IMR-90 (cell line): ENCODE results near the gene CFAP97D2. TPM values are rescaled to one million over a fixed set of nuclear protein-coding genes. Genes with fewer than 3 reads are reported as not detected.

Experiments used
- ATAC-seq: fragments of 200-7000 bp; cut with Tn5 transposase; 2 replicates; pipeline ENCODE4 v1.9.1; 2020; ENCODE audit warnings: low read depth, mild to moderate bottlenecking, moderate library complexity
- BruUV-seq: library from RNA; stranded (reverse); fragments of 400-500 nt; replicated peaks from 2 replicates; lab custom pipeline; 2021; lab: Mats Ljungman, UMichigan
- CTCF ChIA-PET: fragments of 300-600 bp; formaldehyde crosslinking; extraction: SDS; loops from one replicate; lab custom pipeline; 2021; ENCODE audit warnings: antibody characterized with exemption; lab: Yijun Ruan, JAX
- POLR2A ChIA-PET: fragments of 300-600 bp; sonication (Branson Sonifier 250); formaldehyde crosslinking; loops from one replicate; lab custom pipeline; 2022; ENCODE audit warnings: antibody characterized with exemption; ENCODE audit not compliant: unreplicated experiment; lab: Charles Lee
- DNase-seq: peaks from one replicate; pipeline ENCODE4 v3.0.0; 2013
- H2AFZ ChIP-seq: replicated peaks from 2 replicates; pipeline ENCODE3; 2013; ENCODE audit warnings: low read length, mild to moderate bottlenecking; ENCODE audit not compliant: poor library complexity
- H2AK5ac ChIP-seq: 2 replicates; pipeline ENCODE4 v1.6.1; 2013; ENCODE audit warnings: low read depth, low read length, inconsistent platforms
- H2AK9ac ChIP-seq: replicated peaks from 2 replicates; pipeline ENCODE3; 2013; ENCODE audit warnings: mild to moderate bottlenecking, low read depth, low read length, moderate library complexity; ENCODE audit not compliant: poor library complexity
- H2BK120ac ChIP-seq: 2 replicates; pipeline ENCODE4 v1.6.1; 2013; ENCODE audit warnings: low read depth, low read length, inconsistent platforms
- H2BK15ac ChIP-seq: 3 replicates; pipeline ENCODE4 v1.6.1; 2013; ENCODE audit warnings: low read depth, low read length, inconsistent platforms
- H2BK20ac ChIP-seq: 2 replicates; pipeline ENCODE4 v1.6.1; 2013; ENCODE audit warnings: low read depth, mild to moderate bottlenecking, inconsistent platforms, low read length, moderate library complexity
- H2BK5ac ChIP-seq: 2 replicates; pipeline ENCODE4 v1.6.1; 2013; ENCODE audit warnings: mild to moderate bottlenecking, low read depth, low read length, inconsistent platforms; ENCODE audit not compliant: poor library complexity, severe bottlenecking
- H3K14ac ChIP-seq: replicated peaks from 2 replicates; pipeline ENCODE4 v1.6.1; 2013; ENCODE audit warnings: low read depth, low read length, inconsistent platforms
- H3K18ac ChIP-seq: 2 replicates; pipeline ENCODE4 v1.6.1; 2013; ENCODE audit warnings: low read depth, low read length, control low read depth
- H3K23ac ChIP-seq: 2 replicates; pipeline ENCODE4 v1.6.1; 2013; ENCODE audit warnings: low read depth, low read length, inconsistent platforms
- H3K27ac ChIP-seq: 2 replicates; pipeline ENCODE4 v1.5.1; 2013; ENCODE audit warnings: mild to moderate bottlenecking, control low read depth, low read length; ENCODE audit not compliant: insufficient read depth
- H3K27me3 ChIP-seq: 2 replicates; pipeline ENCODE4 v1.6.1; 2013; ENCODE audit warnings: low read length; ENCODE audit not compliant: control insufficient read depth, insufficient read depth
- H3K36me3 ChIP-seq: 2 replicates; pipeline ENCODE4 v1.6.1; 2013; ENCODE audit warnings: low read length, mixed read lengths; ENCODE audit not compliant: control insufficient read depth, insufficient read depth
- H3K4ac ChIP-seq: 2 replicates; pipeline ENCODE4 v1.6.1; 2013; ENCODE audit warnings: low read depth, low read length, inconsistent platforms
- H3K4me1 ChIP-seq: 2 replicates; pipeline ENCODE4 v1.6.1; 2013; ENCODE audit warnings: low read length, mixed read lengths; ENCODE audit not compliant: control insufficient read depth, insufficient read depth
- H3K4me2 ChIP-seq: 2 replicates; pipeline ENCODE4 v1.6.1; 2013; ENCODE audit warnings: low read depth, mild to moderate bottlenecking, control low read depth, low read length, moderate library complexity
- H3K4me3 ChIP-seq: 2 replicates; pipeline ENCODE4 v1.5.1; 2013; ENCODE audit warnings: low read depth, mild to moderate bottlenecking, control low read depth, low read length, moderate library complexity; ENCODE audit not compliant: insufficient read depth
- H3K56ac ChIP-seq: 2 replicates; pipeline ENCODE4 v1.6.1; 2013; ENCODE audit warnings: low read length, inconsistent platforms; ENCODE audit not compliant: insufficient read depth; ENCODE audit errors: extremely low read depth
- H3K79me1 ChIP-seq, 2 experiments: 2 replicates each; pipeline ENCODE4 v1.6.1; 2013; ENCODE audit warnings: low read length in 2 of 2, inconsistent platforms in 1 of 2, low read depth in 1 of 2
- H3K9ac ChIP-seq: 2 replicates; pipeline ENCODE4 v1.6.1; 2013; ENCODE audit warnings: low read depth, low read length, control low read depth
- H3K9me1 ChIP-seq: 2 replicates; pipeline ENCODE4 v1.6.1; 2013; ENCODE audit warnings: low read length, inconsistent platforms; ENCODE audit not compliant: insufficient read depth
- H3K9me3 ChIP-seq: 2 replicates; pipeline ENCODE4 v1.6.1; 2013; ENCODE audit warnings: low read length; ENCODE audit not compliant: control insufficient read depth, insufficient read depth
- H4K20me1 ChIP-seq: 2 replicates; pipeline ENCODE4 v1.6.1; 2013; ENCODE audit warnings: low read length, inconsistent platforms; ENCODE audit not compliant: insufficient read depth
- H4K5ac ChIP-seq: 2 replicates; pipeline ENCODE4 v1.6.1; 2013; ENCODE audit warnings: mild to moderate bottlenecking, low read depth, low read length, control low read depth
- H4K8ac ChIP-seq, 2 experiments: 2 replicates each; pipeline ENCODE4 v1.6.1; 2013; ENCODE audit warnings: low read depth in 2 of 2, low read length in 2 of 2, control low read depth in 1 of 2, inconsistent platforms in 1 of 2
- H4K91ac ChIP-seq: 2 replicates; pipeline ENCODE4 v1.6.1; 2013; ENCODE audit warnings: low read depth, low read length, inconsistent platforms; ENCODE audit not compliant: insufficient read depth
- BHLHE40 ChIP-seq: fragments of 150-350 bp; IDR thresholded peaks from 2 replicates; pipeline ENCODE4 v1.6.1; 2016; ENCODE audit warnings: mild to moderate bottlenecking, low read depth, low read length
- MAFK ChIP-seq: IDR thresholded peaks from 2 replicates; pipeline ENCODE4 v1.6.1; 2012; ENCODE audit warnings: low read depth, low read length, improper control_type of control experiment
- NFE2L2 ChIP-seq: fragments of 150-350 bp; IDR thresholded peaks from 2 replicates; pipeline ENCODE4 v1.6.1; 2016; ENCODE audit warnings: low read depth, mild to moderate bottlenecking, low read length
- RAD21 ChIP-seq: IDR thresholded peaks from 2 replicates; pipeline ENCODE4 v1.6.1; 2012; ENCODE audit warnings: low read length, improper control_type of control experiment
- SMC3 ChIP-seq: fragments of 150-350 bp; IDR thresholded peaks from 2 replicates; pipeline ENCODE4 v1.6.1; 2016; ENCODE audit warnings: low read depth, mild to moderate bottlenecking, antibody characterized with exemption, low read length, moderate library complexity
- WGBS, 2 experiments: methylation state at CpG; one replicate each; pipeline versions ENCODE4 v1.1.5 to v1.1.7; 2013; ENCODE audit warnings: missing lambda C conversion rate in 2 of 2; ENCODE audit not compliant: insufficient read length in 1 of 2; ENCODE audit errors: extremely low coverage in 2 of 2; 5-methylcytosine and 5-hydroxymethylcytosine counted together
- dilution Hi-C: fragments of 300-500 bp; cut with HindIII; formaldehyde crosslinking; loops from one replicate; pipeline ENCODE4 v1.14.3; 2018; ENCODE audit warnings: low sequenced_read_pairs; ENCODE audit not compliant: unreplicated experiment
- in situ Hi-C: fragments of 300-500 bp; cut with MboI; formaldehyde crosslinking; loops from 3 replicates; pipeline ENCODE4 v1.14.3; 2019; ENCODE audit warnings: low sequenced_read_pairs, inconsistent platforms, mixed read lengths
- intact Hi-C: fragments of 100-400 bp; cut with micrococcal nuclease; formaldehyde crosslinking; loops from 2 replicates; pipeline ENCODE4 v1.10.0; 2022
- polyA plus RNA-seq, 3 experiments: library from polyadenylated mRNA; depleted of rRNA; stranded (reverse); fragments of >200 nt; gene quantifications; 2 replicates each; pipeline ENCODE4 v1.2.3, GENCODE V29; 2012; ENCODE audit warnings: low replicate concordance in 1 of 3
- total RNA-seq: library from RNA; depleted of rRNA; stranded (reverse); fragments of >200 nt; gene quantifications from 2 replicates; pipeline ENCODE4 v1.2.3, GENCODE V29; 2012

Gene CFAP97D2
- total and polyA plus RNA-seq, 2 of the 4 experiments (the other 2 are of a cell fraction) = not detected

- Histone ChIP-seq H3K14ac (no peak overlapping the region), H3K9me1 (0 out of 2 replicates have a peak, but pooled peaks cover 2% of the 10 kb centered on the region), H3K27ac (no peak overlapping the region), H4K91ac (no peak overlapping the region), H3K4me2 (no peak overlapping the region), H3K79me1 (no peaks in the 10 kb centered on the region), H2AFZ (peak overlapping the region; percentile 41), H3K36me3 (no peaks in the 10 kb centered on the region), H3K4me3 (no peak overlapping the region), H3K4me1 (no peaks in the 10 kb centered on the region), H3K18ac (no peak overlapping the region), H3K9ac (no peak overlapping the region), H4K5ac (no peak overlapping the region), H2BK120ac (no peak overlapping the region), H3K9me3 (peaks cover 5% of the 10 kb centered on the region), H2BK5ac (no peak overlapping the region), H3K27me3 (peaks cover 28% of the 10 kb centered on the region), H4K8ac (no peak overlapping the region), H2AK5ac (no peak overlapping the region), H2BK15ac (no peak overlapping the region), H3K4ac (no peak overlapping the region), H2BK20ac (no peak overlapping the region), H3K23ac (no peak overlapping the region), H4K20me1 (no peaks in the 10 kb centered on the region), H2AK9ac (no peak overlapping the region), H3K56ac (no peak overlapping the region)
- WGBS, 2 experiments = 100% methylated on average over 1 of the region's 5 CpGs; no CpG with 5 or more reads in 1 of the 2 experiments
- DNase-seq (no peak), ATAC-seq (no peak)
- BruUV-seq = no TSS peak
- ChIA-PET POLR2A (no interaction called here), CTCF (no interaction called here)
- TF ChIP-seq BHLHE40 (no peak), MAFK (no peak), SMC3 (no peak), NFE2L2 (no peak), RAD21 (no peak)
- intact Hi-C loops = no loop called here
- dilution Hi-C loops = no loop called here
- in situ Hi-C loops = no loop called here
These were observed 15.8 kb downstream of the CFAP97D2 start for GRCh38 chr13:114194853-114195252.
